ENCODE results near the gene CATSPER4. TPM values are rescaled to one million over a fixed set of nuclear protein-coding genes. Genes with fewer than 3 reads are reported as not detected.

Gene CATSPER4
- polyA plus RNA-seq, 1 donor from 2014 or later = not detected

- no peak overlapping the region for H2AFZ ChIP-seq (ENCODE audit: low read depth, low read length)
Measured at GRCh38 chr1:26158271-26158907, 32.0 kb upstream of the CATSPER4 start.

More at GRCh38 chr1:26158271-26158907, 32.0 kb upstream of the CATSPER4 start:
- Histone ChIP-seq H3K4me3 (ENCODE audit: low read length) (no peak overlapping the region), H3K9ac (ENCODE audit: low read length) (no peak overlapping the region), H3K27ac (ENCODE audit: low read length) (no peak overlapping the region), H3K27me3 (ENCODE audit: insufficient read depth, low read depth, low read length) (peaks cover 23% of the 10 kb centered on the region), H3K9me3 (ENCODE audit: low read length) (no peaks in the 10 kb centered on the region), H4K20me1 (ENCODE audit: insufficient read depth) (no peaks in the 10 kb centered on the region), H3F3A (ENCODE audit: insufficient read depth, low read length, poor library complexity, severe bottlenecking) (no peaks in the 10 kb centered on the region), H3K4me2 (ENCODE audit: low read length) (no peak overlapping the region), H3K36me3 (ENCODE audit: insufficient read depth, low read length) (no peaks in the 10 kb centered on the region), H3K9me2 (ENCODE audit: insufficient read depth, low read length) (no peaks in the 10 kb centered on the region), H3K79me2 (replicated peaks; ENCODE audit: insufficient read depth, low read length) (no peaks in the 10 kb centered on the region)
- TF ChIP-seq TAF1 (IDR thresholded peaks at IDR 0.05; ENCODE audit: low read depth) = no peak
- no peak for TF ChIP-seq REST (IDR thresholded peaks at IDR 0.05; ENCODE audit: borderline replicate concordance)
- no peak for TF ChIP-seq SMC3 (conservative IDR thresholded peaks at IDR 0.05; ENCODE audit: poor library complexity)
- TF ChIP-seq EP300 (conservative IDR thresholded peaks at IDR 0.05; ENCODE audit: poor library complexity, severe bottlenecking) = no peak
- no peak for TF ChIP-seq CTCF (IDR thresholded peaks at IDR 0.05; ENCODE audit: poor library complexity, severe bottlenecking)
- TF ChIP-seq POLR2AphosphoS5 (IDR thresholded peaks at IDR 0.05) = no peak
- no peak for TF ChIP-seq EZH2 (IDR thresholded peaks at IDR 0.05; ENCODE audit: borderline replicate concordance, insufficient read depth, low read length, poor library complexity, severe bottlenecking)
- no peak for TF ChIP-seq MXI1 (conservative IDR thresholded peaks at IDR 0.05; ENCODE audit: poor library complexity, severe bottlenecking)
- no peak for TF ChIP-seq RAD21 (conservative IDR thresholded peaks at IDR 0.05)

Data from neural cell (in vitro differentiated cells).